ENCODE results near the gene MKRN2. TPM values are rescaled to one million over a fixed set of nuclear protein-coding genes. Genes with fewer than 3 reads are reported as not detected.
A peak's percentile ranks its signal among the peaks of the same experiment; 100 is the strongest.

The MKRN2 gene
- total RNA-seq, 1 donor from 2014 or later: 55.6 TPM

DNA sequence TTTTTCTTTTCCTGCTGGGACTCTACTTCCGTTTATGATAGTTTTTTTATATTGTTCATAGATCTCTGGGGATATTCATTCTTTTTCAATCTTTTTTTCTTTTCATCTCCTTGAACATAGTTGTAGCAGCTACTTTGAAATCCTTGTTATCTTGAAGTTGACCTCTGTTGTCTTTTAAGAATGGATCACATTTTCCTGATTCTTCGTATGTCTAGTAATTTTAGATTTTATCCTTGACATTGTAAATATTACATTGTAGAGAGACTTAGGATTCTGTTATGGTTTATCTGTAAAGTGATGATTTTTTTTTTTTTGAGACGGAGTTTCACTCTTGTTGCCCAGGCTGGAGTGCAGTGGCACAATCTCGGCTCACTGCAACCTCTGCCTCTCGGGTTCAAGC is 20.5 kb downstream of the MKRN2 start:
- TF ChIP-seq, protein P1, sequence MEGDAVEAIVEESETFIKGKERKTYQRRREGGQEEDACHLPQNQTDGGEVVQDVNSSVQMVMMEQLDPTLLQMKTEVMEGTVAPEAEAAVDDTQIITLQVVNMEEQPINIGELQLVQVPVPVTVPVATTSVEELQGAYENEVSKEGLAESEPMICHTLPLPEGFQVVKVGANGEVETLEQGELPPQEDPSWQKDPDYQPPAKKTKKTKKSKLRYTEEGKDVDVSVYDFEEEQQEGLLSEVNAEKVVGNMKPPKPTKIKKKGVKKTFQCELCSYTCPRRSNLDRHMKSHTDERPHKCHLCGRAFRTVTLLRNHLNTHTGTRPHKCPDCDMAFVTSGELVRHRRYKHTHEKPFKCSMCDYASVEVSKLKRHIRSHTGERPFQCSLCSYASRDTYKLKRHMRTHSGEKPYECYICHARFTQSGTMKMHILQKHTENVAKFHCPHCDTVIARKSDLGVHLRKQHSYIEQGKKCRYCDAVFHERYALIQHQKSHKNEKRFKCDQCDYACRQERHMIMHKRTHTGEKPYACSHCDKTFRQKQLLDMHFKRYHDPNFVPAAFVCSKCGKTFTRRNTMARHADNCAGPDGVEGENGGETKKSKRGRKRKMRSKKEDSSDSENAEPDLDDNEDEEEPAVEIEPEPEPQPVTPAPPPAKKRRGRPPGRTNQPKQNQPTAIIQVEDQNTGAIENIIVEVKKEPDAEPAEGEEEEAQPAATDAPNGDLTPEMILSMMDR (IDR thresholded peaks at IDR 0.05; ENCODE audit: insufficient read depth, low read length, poor library complexity, severe bottlenecking): no peak
- peaks cover 1% of the 10 kb centered on the region for H3K36me3 ChIP-seq (ENCODE audit: control insufficient read depth, insufficient read depth, low read length)

GRCh38 chr3:12578742-12579141 is 21.9 kb downstream of the MKRN2 start:
- DNase-seq (ENCODE audit: low read depth): no peak
- Histone ChIP-seq H3K27me3 (ENCODE audit: control insufficient read depth, insufficient read depth, low read length) (no peaks in the 10 kb centered on the region), H3K4me3 (ENCODE audit: low read depth, low read length) (no peak overlapping the region), H3K36me3 (ENCODE audit: control insufficient read depth, insufficient read depth, low read length) (peaks cover 2% of the 10 kb centered on the region)
- TF ChIP-seq, protein P1 (IDR thresholded peaks at IDR 0.05; ENCODE audit: insufficient read depth, low read length, poor library complexity, severe bottlenecking): peak; percentile 23

More for the DNA sequence above, 20.5 kb downstream of the MKRN2 start:
- Histone ChIP-seq H3K27me3 (ENCODE audit: control insufficient read depth, insufficient read depth, low read length) (no peaks in the 10 kb centered on the region), H3K4me3 (ENCODE audit: low read depth, low read length) (no peak overlapping the region)
- no peak for DNase-seq (ENCODE audit: low read depth)

GRCh38 chr3:12579456-12579855 is 22.6 kb downstream of the MKRN2 start:
- TF ChIP-seq, protein P1 (IDR thresholded peaks at IDR 0.05; ENCODE audit: insufficient read depth, low read length, poor library complexity, severe bottlenecking): no peak

GRCh38 chr3:12579905-12580304 is 23.0 kb downstream of the MKRN2 start:
- no peak for DNase-seq (ENCODE audit: low read depth)

More at GRCh38 chr3:12579456-12579855, 22.6 kb downstream of the MKRN2 start:
- H3K4me3 ChIP-seq (ENCODE audit: low read depth, low read length): no peak overlapping the region
- no peak for DNase-seq (ENCODE audit: low read depth)
- H3K36me3 ChIP-seq (ENCODE audit: control insufficient read depth, insufficient read depth, low read length): peaks cover 4% of the 10 kb centered on the region
- no peaks in the 10 kb centered on the region for H3K27me3 ChIP-seq (ENCODE audit: control insufficient read depth, insufficient read depth, low read length)

DNA sequence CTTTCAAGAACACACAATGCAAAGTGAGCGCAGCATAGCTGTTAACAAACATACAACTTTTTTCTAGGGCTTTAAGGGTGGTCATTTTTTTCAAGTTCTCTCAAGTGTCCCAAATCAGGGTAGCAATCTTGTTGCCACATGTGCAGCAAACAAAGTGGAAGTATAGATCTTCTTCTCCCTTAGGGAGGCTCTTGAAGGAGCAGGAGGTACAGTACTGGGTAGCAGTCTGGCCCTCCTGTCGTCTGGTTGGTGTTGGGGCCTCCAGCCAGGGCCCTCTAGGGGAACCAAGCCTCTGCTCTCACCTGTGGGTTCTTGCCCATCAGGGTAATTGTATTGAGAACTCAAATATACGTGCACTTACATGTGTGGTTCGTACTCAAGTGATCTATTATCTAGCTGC is 25.8 kb downstream of the MKRN2 start:
- Histone ChIP-seq H3K27me3 (ENCODE audit: control insufficient read depth, insufficient read depth, low read length) (no peaks in the 10 kb centered on the region), H3K36me3 (ENCODE audit: control insufficient read depth, insufficient read depth, low read length) (peaks cover 11% of the 10 kb centered on the region), H3K4me3 (ENCODE audit: low read depth, low read length) (no peak overlapping the region)
- TF ChIP-seq, protein P1 (IDR thresholded peaks at IDR 0.05; ENCODE audit: insufficient read depth, low read length, poor library complexity, severe bottlenecking): no peak
- DNase-seq (ENCODE audit: low read depth): no peak

More at GRCh38 chr3:12579905-12580304, 23.0 kb downstream of the MKRN2 start:
- peaks cover 5% of the 10 kb centered on the region for H3K36me3 ChIP-seq (ENCODE audit: control insufficient read depth, insufficient read depth, low read length)
- TF ChIP-seq, protein P1 (IDR thresholded peaks at IDR 0.05; ENCODE audit: insufficient read depth, low read length, poor library complexity, severe bottlenecking): no peak
- H3K27me3 ChIP-seq (ENCODE audit: control insufficient read depth, insufficient read depth, low read length): no peaks in the 10 kb centered on the region
- no peak overlapping the region for H3K4me3 ChIP-seq (ENCODE audit: low read depth, low read length)

DNA sequence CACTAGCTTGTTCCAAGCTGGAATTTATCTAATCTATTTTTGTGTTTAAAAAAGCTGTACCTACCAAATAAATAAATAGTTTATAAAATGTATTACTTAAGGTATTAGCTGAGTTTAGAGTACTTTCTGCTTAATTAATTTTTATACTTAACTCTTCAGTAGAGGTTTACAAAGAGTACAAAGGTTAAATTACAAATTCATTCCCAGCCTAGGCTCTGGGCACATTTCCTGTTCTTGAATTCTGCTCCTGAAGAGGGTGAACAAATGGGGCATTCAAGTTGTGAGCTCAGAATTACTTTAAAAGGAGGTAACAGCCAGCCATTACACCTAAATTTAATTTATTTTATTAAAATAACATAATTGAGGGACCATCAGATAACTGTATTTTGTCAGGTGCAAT is 26.4 kb downstream of the MKRN2 start:
- H3K36me3 ChIP-seq (ENCODE audit: control insufficient read depth, insufficient read depth, low read length): peaks cover 11% of the 10 kb centered on the region

More for the DNA sequence above, 26.4 kb downstream of the MKRN2 start:
- no peaks in the 10 kb centered on the region for H3K27me3 ChIP-seq (ENCODE audit: control insufficient read depth, insufficient read depth, low read length)
- TF ChIP-seq, protein P1 (IDR thresholded peaks at IDR 0.05; ENCODE audit: insufficient read depth, low read length, poor library complexity, severe bottlenecking): no peak
- DNase-seq (ENCODE audit: low read depth): no peak
- H3K4me3 ChIP-seq (ENCODE audit: low read depth, low read length): no peak overlapping the region
